Measurements from ENCODE around the gene RBCK1. TPM values are rescaled to one million over a fixed set of nuclear protein-coding genes. Genes with fewer than 3 reads are reported as not detected.

Gene RBCK1
- total and polyA plus RNA-seq, 9 of the 15 experiments (the other 6 are each of a cell fraction or from before 2014, with no cell fraction given) = 5.9 to 59.3 (median 26.5) TPM

- TF ChIP-seq ZBTB40 (IDR thresholded peaks at IDR 0.05) (no peak), ZBTB40 (CRISPR knock-in tag; IDR thresholded peaks at IDR 0.05) (no peak), KLF1 (tag; IDR thresholded peaks at IDR 0.05) (no peak), U2AF2 (optimal IDR thresholded peaks at IDR 0.05; ENCODE audit: low read depth, low read length) (no peak), FOXP1 (CRISPR knock-in tag; IDR thresholded peaks at IDR 0.05) (no peak), ZNF445 (CRISPR knock-in tag; IDR thresholded peaks at IDR 0.05; ENCODE audit: low read depth) (no peak), TBL1XR1 (IDR thresholded peaks at IDR 0.05; ENCODE audit: low read length in 2 of 2) (no peak), MITF (IDR thresholded peaks at IDR 0.05) (0 out of 2 replicates have a peak, but pooled peaks have one; percentile 22), IRF9 (tag; IDR thresholded peaks at IDR 0.05) (peak; percentile 87), MAFG (tag; conservative IDR thresholded peaks at IDR 0.05) (peak; percentile 41; the same call in 1 of the 2 replicates), ZNF436 (CRISPR knock-in tag; IDR thresholded peaks at IDR 0.05) (no peak)
These were observed 6.2 kb upstream of the RBCK1 start (continued) for GRCh38 chr20:401682-402495.
